ENCODE measurements around the gene TYK2.
A peak's percentile ranks its signal among the peaks of the same experiment; 100 is the strongest.

The TYK2 gene

DNA sequence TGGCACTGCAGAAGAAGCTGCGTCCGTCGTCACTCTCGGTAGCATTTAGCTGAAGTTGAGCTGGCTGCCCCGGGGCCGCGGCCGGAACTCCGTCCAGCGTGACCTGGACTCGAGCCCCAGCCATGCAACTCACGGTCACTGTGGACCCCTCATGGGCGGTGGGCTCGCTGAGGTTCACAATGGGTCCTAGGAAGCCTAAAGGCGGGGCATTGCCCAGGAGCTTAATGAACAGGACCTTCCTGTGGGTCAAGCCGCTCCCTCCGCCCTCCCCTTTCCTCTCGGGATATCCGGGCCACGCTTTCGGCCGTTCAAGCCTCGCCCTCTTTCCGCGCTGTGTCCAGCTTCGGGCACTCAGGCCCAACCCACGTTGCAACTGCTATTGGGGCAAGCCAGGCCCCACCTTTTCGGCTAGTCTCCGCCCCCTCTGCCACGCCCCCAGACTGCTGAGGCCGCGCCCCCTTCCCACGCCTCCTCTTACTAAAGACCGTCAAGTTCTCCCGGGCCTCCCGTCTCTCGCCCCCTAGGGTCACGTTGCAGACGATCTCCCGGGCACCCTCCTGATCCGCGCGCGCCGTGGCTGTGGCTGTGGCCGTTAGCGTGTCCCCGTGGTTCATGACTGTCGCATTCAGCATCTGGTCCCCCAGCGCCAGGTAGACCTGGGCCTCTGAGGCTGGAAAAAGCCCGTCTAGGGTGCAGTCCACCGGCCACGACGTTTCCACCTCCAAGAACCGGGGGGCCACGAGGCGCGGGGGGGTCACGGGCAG, 45.6 kb downstream of the TYK2 start:
- DNase-seq (ENCODE audit: low read depth in 2 of 2): peak; percentile 46 to 73

DNA sequence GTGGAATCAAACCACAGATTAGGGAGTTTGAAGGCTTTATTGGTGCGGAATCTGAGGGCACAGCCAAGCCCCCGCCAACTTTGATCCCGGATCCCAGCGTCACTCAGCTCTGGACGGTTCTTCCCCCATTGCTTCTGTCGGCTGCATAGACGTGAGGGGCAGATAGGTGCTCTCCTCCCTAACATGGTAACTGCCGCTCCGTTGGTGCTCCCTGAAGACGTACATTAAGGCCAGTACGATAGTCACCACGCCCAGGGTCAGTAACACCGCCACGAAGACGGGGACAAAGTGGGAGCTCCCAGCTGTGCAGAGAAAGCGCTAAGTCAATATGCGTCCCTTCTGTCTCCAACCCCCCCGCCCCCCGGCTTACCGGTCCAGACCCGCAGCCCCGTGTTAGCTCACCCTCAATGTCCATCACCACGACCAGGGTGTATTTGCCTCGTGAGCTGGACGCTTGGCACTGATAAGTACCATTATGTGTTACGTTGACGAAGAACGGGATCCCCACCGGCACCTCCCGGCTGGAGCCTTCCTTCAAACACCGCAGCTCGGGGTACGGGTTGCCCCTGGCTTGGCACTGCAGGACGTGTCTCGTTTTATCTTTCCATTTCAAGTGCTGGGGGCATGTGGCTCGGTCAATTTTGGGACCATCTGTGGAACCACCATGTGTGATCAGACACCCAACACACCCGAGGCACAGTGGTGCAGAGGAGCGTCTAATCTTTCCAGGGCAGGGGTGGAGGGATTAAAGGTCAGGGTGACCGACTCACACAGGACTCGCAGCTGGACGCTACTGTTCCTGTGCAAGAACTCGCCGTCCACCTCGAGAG, 46.4 kb downstream of the TYK2 start:
- DNase-seq (ENCODE audit: low read depth in 2 of 2): no peak

DNA sequence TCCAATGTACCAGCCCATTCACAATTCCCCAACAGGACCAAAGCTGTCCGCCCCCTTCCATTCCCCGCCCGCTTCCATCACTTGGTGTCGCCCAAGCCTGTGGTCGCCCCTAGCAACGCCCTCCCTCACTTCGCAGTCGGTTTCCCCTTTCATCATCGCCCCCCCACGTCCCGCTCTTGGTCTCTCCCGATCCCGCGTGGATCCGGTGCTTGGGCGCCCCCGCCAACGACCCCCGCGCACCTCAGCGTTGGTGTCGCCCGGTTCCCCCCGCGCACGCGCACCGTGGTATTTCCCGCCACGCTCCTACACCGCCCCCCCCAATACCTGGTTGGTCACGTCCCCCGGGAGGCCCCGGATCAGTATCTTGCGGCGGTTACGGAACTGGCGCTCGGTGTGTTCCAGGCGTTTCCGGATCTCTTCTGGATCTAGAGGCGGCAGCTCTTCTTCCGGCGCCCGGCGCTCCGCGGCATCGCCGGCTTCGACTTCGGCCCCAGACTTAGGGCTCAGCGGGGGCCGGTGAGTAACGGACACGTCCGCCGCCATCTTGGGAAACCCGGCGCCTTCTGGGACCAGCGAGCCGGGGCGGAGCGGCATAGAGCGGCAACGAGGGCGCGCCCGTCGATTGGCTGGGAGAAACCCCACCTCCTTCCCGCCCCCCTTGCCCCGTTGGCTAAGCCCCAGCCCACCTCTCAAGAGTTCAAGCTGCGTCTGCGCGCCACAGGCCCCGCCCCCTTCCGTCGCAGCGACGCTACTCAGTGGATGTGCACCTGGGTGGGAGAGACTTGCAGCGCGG, 47.2 kb downstream of the TYK2 start, which contains the start of gene RAVER1:
RAVER1 (minus strand) TSS at position 565 of the 793 bp plus-strand sequence; CDS start at position 543, 22 bp downstream.
- DNase-seq (ENCODE audit: low read depth in 2 of 2): peak; percentile 98 to 99

DNA sequence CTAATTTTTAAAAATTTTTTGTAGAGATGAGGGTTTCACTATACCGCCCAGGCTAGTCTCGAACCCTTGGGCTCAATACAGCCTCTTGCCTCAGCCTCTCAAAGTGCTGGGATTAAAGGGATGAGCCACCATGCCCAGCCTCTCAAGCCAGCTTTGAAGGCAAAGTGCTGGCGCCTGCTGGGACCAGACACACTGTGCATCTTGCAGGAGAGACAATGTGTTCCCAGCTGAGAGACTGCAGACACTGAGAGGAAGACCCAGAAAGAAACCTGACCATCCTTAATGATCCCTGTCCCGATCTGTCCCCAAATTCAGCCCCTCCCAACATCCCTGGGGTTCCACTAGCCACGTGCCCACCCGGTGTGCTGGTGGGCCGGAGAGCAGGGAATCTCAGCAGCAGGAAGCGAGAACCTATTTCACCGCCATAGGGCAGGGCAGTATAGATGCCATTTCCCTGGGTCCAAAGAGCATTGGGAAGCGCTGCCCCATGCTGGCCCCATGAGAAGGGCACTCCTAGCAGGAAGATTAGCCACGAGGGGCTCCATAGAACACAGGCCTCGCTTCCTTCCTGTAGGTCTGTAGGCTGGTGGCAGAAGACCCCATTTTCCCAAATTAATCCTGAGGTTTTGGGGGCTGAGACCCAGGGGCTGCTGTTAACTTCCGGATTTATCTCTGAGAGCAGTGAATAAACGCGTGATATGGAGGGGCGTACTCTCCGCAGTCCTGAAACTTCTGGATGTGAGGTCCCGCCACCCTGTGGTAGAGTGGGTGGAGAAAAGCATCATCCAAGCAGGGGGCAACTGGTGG, 48.0 kb downstream of the TYK2 start:
- DNase-seq (ENCODE audit: low read depth in 2 of 2): no peak

DNA sequence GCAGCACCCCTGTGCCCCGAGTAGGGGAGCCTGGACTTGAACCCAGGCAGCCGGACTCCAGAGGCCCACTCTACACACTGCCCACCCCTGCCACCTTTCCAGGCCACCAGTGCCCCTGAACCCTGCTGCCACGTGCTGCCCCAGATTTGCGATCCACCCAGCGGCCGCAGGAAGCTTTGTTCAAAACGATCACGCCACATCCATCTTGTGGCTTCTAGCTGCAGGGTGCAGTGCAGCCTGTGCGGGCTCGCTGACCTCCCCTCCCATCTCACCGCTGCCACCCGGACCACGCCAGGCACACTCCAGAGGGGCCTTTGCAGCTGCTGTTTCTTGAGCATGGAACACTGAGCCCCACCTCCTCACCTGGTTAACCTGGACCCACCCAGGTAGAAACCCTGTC, 50.8 kb downstream of the TYK2 start:
- DNase-seq (ENCODE audit: low read depth in 2 of 2): no peak

DNA sequence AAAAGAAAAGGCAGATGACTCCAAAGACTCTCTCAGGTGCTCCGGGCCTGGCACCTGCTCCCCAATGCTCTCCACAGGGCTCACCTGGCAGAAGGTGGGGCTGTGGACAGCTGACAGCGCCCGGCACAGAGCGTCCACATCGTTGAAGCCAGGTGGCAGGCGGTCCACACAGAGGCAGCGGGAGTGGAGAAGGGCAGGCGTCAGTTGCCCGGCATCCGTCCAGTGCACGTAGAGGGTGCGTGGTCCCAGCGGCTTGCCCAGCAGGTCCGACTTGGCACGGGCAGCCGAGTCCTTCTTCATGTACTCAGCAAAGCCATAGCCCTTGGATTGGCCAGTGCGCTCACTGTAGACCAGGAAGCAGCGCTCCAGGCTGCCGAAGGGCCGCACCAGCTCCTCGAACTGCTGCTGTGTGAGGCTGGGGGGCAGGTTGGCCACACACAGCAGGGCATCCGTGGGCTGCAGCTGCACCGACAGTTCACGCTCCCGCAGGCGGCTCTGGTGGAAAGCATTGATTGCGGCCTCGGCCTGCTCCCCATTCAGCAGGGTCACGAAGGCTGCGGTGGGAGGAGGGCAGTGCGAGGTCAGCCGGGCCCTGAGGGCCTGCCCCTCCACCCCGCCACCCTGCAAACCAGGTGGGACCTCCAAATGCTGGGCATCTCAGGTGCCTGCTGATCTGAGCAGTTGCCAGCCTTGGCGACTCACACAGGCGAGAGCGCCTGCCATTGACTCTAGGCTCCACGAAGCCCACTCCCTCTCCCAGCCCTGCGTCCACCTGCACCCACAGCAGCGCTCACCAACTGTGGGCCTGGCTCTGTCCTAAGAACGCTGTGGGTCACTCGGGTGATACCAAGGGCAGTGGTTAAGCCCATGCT, 51.6 kb downstream of the TYK2 start:
- no peak for DNase-seq (ENCODE audit: low read depth in 2 of 2)

DNA sequence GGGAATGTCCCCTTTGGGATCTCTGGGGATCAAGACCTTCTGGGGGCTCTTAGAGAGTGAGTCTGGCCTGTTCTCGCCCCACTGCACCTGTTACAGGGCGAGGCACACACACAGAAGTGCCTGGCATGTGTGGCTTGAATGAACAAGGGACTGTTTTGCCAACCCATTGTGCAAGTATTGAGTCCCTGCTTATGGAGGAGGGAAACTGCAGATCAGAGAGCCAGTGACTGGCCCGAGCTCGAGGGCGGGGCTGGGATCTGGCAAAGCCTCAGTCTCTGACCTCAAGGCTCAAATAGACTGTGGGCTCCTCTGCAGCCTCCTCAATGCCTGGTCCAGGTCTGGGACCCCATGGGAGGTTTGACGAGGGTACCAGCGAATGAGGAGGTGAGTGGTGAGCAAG, 52.6 kb downstream of the TYK2 start:
- DNase-seq (ENCODE audit: low read depth in 2 of 2): no peak

DNA sequence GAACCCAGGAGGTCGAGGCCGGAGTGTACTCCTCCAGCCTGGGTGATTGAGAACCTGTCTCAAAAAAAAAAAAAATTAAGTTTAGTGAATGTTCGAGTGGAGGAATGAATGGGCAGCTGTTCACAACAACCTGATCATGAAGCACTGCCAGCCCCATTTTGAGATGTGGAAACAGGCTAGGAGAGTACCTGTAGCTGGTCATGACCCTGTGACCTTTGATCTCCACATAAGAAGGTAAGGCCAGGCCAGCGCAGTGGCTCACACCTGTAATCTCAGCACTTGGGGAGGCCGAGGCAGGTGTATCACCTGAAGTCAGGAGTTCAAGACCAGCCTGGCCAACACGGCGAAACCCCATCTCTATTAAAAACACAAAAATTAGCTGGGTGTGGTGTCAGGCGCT, 54.6 kb downstream of the TYK2 start:
- no peak for DNase-seq (ENCODE audit: low read depth in 2 of 2)

DNA sequence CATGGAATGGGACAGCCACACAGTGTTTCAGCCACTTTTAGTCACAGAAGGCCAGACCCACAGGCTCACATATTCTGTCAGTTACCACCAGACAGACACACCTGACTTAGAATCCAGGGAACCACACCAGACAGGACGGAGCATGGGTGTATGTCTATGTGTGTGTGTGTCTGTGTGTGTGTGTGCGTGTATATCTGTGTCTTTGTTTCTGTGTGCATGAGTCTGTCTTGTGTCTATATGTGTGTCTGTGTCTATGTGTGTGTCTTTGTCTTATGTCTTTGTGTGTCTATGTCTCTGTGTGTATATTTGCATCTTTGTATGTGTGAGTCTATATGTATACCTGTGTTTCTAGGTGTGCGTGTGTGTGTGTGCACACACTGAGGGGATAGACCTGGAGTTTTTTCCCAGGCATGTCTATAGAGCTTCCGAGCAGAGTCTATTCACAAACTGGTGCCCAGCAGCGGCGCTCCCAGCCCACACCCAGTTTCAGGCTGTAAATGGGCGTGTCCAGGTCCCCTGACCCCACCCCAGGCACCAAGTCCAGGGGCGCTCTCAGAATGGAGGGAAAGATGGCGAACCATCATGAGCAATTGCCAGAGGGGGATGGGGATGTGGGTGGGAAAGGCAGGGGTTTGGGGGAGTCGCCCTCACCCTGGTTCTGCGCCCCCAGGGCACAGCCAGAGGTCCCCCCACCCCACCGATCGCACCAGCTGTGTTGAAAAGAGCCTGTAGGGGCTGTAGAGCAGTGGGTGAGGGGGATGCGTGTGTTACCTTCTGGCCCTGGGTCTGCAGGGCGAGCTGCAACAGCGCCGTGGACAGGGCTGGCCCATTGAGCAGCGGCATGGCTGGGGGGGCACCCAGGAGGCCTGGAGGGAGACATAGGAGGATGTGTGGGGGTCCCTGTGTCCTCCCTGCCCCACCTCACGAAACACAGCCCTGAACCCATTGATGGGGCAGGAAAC, 58.2 kb downstream of the TYK2 start:
- no peak for DNase-seq (ENCODE audit: low read depth in 2 of 2)

DNA sequence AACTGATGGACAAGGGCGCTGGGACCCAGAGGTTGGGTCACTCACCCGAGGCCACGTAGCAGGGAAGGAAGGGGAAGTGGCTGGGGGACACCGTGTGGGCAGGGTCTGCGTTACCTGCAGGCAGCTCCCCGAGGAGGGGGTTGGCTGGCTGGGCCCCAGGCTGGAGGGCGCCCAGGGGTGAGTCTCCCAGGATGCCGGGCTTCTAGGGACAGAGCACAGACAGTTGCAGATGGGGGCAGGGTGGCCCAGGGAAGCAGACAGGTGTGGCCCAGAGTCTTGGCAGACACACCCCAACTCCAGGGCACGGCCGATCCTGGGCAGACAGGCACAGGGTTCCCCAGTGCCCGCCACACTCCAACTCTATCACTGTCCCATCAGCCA, 59.0 kb downstream of the TYK2 start:
- no peak for DNase-seq (ENCODE audit: low read depth in 2 of 2)

DNA sequence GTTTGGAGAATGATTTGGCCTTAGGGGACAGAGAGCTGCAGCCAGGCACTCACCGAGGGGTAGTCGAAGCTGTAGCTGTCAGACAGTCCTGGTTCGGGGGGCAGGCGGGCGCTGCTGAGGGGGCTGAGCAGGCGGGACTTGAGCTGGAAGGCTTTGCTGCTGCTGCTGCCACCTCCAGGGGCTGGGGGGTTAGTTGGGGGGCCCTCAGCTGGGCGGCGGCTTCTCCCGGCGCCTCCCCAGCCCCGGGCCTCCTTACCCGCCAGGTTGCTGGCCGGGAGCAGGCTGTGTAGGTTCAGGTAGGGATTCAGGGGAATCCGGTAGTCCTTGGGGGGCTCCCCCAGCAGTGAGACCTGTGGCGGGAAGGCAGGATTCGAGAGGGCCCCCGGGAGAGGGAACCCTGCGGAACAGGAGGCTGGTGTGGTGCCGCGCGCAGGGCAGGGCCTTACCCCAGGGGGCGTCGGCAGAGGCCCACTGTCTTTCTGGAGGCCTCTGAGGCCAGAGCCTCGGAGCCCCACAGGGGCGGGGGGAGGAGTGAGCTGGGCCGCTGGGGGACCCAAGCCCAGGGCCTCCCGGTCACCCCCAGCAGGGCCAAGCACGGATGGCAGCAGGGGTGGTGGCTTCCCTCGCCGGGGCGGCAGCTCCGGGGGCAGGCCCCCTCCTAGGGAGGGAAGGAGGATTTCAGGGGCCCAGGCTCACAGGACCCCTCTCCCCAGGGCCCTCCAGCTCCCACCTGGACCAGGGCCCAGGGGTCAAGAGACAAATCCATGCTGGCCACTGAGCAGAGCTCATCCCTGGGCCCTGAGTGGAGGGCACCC, 59.6 kb downstream of the TYK2 start:
- no peak for DNase-seq (ENCODE audit: low read depth in 2 of 2)

DNA sequence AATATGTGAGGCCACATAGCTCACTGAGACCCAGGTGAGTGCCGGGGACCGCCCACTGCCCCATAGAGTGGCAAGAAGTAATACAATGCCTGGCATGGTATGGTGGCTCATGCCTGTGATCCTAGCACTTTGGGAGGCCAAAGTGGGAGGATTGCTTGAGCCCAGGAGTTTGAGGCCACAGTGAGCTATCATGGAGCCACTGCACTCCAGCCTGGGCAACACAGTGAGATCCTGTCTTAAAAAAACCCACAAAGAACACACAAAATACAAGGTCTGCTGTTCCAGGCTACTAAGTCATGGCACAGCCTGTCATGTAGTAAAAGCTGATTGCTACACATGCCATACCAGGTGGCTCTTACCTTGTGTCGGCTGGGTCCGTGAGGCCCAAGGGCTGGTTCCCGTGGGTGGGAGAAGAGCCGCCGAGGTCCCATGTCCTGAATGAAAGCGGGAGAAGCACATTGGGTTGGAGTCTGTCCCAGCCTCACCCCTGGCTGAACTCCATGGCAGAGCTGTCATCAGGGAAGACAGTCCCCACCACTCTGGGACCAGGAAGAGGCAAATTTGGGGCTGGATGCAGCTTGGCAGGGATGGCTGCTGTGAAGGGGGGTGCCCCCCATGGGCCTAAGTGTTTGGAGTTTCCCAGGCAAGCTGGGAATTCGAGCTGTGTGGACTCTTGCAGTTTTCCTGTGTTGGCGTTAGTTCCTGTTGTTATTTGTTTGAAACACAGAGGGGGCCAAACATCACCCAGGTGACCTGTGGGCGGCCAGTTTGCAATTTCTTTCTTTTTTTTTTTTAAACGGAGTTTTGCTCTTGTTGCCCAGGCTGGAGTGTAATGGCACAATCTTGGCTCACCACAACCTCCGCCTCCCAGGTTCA, 61.3 kb downstream of the TYK2 start:
- no peak for DNase-seq (ENCODE audit: low read depth in 2 of 2)

DNA sequence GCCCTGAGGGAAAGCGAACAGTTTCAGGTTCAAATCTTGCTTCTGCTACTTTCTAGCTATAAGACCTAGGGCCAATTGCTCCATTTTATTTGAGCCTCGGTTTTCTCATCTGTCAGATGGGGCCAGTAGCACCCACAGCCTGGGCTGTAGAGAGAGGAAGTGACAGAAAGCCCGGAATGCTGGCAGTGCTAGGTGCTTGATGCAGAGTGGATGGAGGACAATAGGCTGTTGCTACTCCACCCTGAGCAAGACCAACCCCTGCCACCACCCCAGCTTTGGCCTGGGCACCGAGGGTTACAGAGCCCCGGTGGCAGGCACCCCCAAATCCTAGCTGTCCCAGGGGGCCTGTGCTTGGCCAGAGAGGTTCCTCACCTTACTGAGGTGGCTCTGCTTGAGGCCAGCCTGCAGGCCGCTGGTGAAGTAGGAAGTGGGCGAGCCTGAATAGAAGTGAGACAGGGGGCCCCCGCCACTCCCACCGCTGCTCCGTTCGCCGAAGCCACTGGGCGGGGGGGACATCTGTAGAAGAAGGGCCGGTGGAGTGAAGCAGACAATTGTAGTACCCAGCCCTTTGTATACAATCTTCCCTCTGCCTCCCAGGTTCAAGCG, 62.4 kb downstream of the TYK2 start:
- no peak for DNase-seq (ENCODE audit: low read depth in 2 of 2)

DNA sequence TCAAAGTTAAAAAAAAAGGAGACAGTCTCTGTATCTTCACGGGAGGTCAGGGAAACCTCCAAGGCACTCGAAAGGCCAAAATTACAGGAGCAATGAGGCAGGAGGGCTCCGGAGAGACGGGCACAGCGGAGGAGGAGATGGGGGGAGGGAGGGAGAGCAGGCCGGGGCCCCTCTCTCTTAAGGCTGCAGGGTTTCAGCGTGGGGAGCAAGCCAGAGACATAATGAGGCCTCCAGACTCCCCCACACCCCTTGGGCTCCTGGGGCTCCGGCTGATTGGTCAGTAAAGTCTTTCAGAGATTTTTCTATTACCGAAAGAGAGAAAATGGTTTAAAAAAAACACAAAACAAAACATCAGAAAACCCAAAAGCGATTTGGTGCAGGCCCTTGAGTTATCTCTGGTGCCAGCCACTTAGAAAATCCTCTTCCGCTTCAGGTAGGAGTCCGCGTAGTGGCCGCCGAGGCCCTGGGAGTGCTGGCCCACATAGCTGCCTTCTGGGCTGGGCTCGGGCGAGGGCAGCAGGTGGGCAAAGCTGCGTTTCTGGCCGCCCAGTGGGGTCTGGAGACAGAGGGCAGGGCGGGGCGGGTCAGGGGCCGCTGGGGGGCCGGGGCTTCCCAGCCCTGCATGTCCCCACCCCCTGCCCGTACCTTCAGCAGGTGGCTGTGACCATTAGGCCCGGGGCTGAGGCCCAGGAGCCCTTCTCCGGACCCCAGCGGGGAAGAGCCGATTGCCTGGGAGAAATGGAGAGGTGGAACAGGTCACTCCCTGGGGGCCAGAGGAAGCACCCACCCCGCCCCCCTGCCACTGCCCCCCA, 63.1 kb downstream of the TYK2 start:
- DNase-seq (ENCODE audit: low read depth in 2 of 2): no peak

DNA sequence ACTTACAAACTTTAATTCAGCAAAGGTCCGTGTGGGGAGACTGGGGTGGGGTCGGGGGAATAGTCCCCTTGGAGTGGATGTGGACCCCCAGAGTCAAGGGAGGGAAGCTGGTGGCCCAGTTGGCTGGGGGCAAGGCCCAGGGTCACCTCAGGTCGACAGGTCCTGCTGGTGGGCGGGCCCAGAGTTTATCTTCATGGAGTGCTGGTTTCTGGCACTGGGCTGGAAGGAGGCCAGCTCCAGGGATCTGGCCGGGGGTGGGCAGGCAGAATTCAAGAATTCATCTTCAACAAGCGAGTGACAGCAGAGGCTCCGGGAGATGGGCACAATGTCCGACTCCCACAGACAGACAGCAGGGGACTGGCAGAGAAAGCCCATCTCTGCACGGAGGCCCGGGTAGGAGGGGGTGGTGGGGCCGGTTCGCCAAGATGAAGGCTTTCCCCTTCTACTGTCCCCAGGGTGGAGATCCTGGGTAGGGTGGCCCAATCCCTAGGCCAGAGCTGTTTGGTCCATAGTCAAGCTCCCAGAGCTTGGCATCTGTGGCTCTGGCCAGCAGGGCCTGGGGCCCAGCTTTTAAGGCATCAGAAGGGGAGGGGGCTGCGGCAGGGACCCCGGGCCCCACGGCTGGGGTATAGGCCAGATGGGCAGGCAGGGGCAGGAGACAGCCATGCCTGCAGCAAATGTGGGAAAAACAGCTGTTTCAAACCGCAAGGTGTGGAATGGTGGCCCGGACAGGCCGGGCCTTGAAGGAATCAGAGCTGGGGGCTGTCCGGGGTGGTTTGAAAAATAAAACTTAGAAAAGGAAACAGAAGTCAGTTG, 63.9 kb downstream of the TYK2 start:
- DNase-seq (ENCODE audit: low read depth in 2 of 2): no peak
